Testis (tissue), 3 donors: ENCODE measurements around the gene RNASEL. TPM values are rescaled to one million over a fixed set of nuclear protein-coding genes. Genes with fewer than 3 reads are reported as not detected.

ENCODE experiments used
- DNase-seq: peaks from one replicate; pipeline ENCODE4 v3.0.0-alpha.2; 2019
- H3K27ac ChIP-seq, 2 donors: fragments of 200-600 bp; sonication (generic); one replicate each; pipeline ENCODE4 v1.5.1; 2019
- H3K27me3 ChIP-seq: fragments of 200-600 bp; sonication (generic); one replicate; pipeline ENCODE4 v1.5.1; 2019
- H3K36me3 ChIP-seq: fragments of 200-600 bp; sonication (generic); one replicate; pipeline ENCODE4 v1.5.1; 2017; ENCODE audit warnings: low read depth; ENCODE audit errors: missing control alignments
- H3K4me1 ChIP-seq: fragments of 200-600 bp; sonication (generic); one replicate; pipeline ENCODE4 v1.5.1; 2019
- H3K4me3 ChIP-seq, 2 donors: fragments of 200-600 bp; sonication (generic); one replicate each; pipeline ENCODE4 v1.5.1; 2017 to 2019
- H3K9me3 ChIP-seq: fragments of 200-600 bp; sonication (generic); one replicate; pipeline ENCODE4 v1.5.1; 2017
- POLR2A ChIP-seq: fragments of 450-650 bp; IDR thresholded peaks from one replicate; pipeline ENCODE4 v1.6.1; 2017; ENCODE audit warnings: antibody characterized with exemption, mild to moderate bottlenecking, moderate library complexity
- WGBS, 2 donors: methylation state at CpG; one replicate each; pipeline ENCODE4 v1.1.5; 2018; 5-methylcytosine and 5-hydroxymethylcytosine counted together
- intact Hi-C: fragments of 100-400 bp; cut with DNase I; formaldehyde crosslinking; loops from one replicate; pipeline ENCODE4 v1.15.1; 2023; ENCODE audit warnings: low total_unique reads
- polyA plus RNA-seq: library from polyadenylated mRNA; stranded (reverse); fragments of 350-450 nt; fragmentation: Illumina TruSeq; extraction: RNeasy Lipid Tissue Mini Kit (QIAGEN cat#74804); gene quantifications from one replicate; pipeline ENCODE4 v1.2.3, GENCODE V29; 2014; ENCODE audit warnings: low read depth, low replicate concordance; ENCODE audit not compliant: insufficient read depth
- total RNA-seq, 2 donors: library from RNA; depleted of rRNA; stranded (reverse); fragments of >200 nt; gene quantifications; one replicate each; pipeline ENCODE4 v1.2.3, GENCODE V29; 2016
- TF ChIP-seq, protein P1 (sequence below), 3 experiments: fragments of 450-650 bp in 2 of 3; fragments of 200-600 bp in 1 of 3; sonication (generic) in 1 of 3; IDR thresholded peaks; one replicate each; pipeline ENCODE4 v1.5.1; 2016 to 2019; ENCODE audit warnings: antibody characterized with exemption in 3 of 3, mild to moderate bottlenecking in 2 of 3, moderate library complexity in 1 of 3

The RNASEL gene
- total and polyA plus RNA-seq, 3 donors from 2014 or later: 4.7 to 7.5 (median 5.4) TPM

DNA sequence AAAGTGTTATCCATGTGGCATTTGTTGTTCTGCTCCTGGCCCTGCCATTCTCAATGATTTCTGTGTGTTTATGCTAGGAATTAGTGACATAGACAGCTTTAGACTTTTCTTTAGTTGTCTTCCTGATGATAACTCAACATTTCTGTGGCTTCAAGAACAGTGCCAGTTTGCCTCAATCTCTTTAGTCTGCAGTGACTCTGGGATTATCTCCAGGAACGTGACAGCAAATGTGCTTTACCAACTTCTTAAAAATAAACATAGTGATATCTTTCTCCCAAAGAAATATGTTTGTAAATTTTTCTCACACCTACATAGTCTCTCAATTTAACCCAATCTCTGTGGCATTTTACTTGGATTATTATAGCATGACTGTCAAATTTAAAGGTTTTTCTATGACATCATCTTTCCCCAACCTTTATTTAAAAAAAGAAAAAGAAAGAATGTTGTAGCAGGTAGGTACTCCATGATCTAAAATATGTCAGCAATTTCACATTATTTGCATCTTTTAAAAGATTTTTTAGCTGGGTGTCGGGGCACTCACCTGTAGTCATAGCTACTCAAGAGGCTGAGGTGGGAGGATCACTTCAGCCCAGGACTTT lies 24.6 kb downstream of the RNASEL start:
- Histone ChIP-seq H3K36me3 (no peaks in the 10 kb centered on the region), H3K27me3 (no peaks in the 10 kb centered on the region), H3K4me3 (no peak overlapping the region), H3K27ac (no peak overlapping the region), H3K4me1 (no peaks in the 10 kb centered on the region), H3K9me3 (no peaks in the 10 kb centered on the region)
- intact Hi-C loops: no loop called here
- 83 to 85% methylated on average over 2 of the region's 2 CpGs for WGBS, 2 donors
- no peak for DNase-seq
- TF ChIP-seq, protein P1, sequence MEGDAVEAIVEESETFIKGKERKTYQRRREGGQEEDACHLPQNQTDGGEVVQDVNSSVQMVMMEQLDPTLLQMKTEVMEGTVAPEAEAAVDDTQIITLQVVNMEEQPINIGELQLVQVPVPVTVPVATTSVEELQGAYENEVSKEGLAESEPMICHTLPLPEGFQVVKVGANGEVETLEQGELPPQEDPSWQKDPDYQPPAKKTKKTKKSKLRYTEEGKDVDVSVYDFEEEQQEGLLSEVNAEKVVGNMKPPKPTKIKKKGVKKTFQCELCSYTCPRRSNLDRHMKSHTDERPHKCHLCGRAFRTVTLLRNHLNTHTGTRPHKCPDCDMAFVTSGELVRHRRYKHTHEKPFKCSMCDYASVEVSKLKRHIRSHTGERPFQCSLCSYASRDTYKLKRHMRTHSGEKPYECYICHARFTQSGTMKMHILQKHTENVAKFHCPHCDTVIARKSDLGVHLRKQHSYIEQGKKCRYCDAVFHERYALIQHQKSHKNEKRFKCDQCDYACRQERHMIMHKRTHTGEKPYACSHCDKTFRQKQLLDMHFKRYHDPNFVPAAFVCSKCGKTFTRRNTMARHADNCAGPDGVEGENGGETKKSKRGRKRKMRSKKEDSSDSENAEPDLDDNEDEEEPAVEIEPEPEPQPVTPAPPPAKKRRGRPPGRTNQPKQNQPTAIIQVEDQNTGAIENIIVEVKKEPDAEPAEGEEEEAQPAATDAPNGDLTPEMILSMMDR (IDR thresholded peaks at IDR 0.05): no peak
- TF ChIP-seq POLR2A: no peak

DNA sequence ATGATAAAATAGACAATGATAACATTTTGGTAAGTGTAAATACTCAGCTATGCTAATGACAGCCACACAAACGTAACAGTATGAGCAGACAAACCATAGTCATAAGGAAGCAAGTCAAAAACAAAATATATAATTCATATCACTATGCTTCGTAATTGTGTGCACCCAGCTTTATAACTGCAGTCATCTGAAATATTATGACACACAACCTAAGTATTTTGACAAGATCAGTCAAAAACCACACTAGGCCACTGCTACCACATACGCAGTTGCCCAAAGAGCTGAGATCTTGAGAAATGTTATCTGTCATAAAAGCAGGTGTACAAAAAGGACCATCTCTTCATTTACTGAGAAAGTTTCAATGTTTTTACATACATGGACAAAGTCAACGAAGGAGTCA lies 26.0 kb downstream of the RNASEL start:
- no peak overlapping the region for H3K4me3 ChIP-seq
- WGBS, 2 donors: 87 to 92% methylated on average over 4 of the region's 4 CpGs
- no peaks in the 10 kb centered on the region for H3K4me1 ChIP-seq
- H3K27ac ChIP-seq: no peak overlapping the region
- DNase-seq: no peak
- H3K36me3 ChIP-seq: no peaks in the 10 kb centered on the region
- no peaks in the 10 kb centered on the region for H3K27me3 ChIP-seq
- H3K9me3 ChIP-seq: no peaks in the 10 kb centered on the region
- TF ChIP-seq, protein P1 (IDR thresholded peaks at IDR 0.05): no peak
- intact Hi-C loops: no loop called here

DNA sequence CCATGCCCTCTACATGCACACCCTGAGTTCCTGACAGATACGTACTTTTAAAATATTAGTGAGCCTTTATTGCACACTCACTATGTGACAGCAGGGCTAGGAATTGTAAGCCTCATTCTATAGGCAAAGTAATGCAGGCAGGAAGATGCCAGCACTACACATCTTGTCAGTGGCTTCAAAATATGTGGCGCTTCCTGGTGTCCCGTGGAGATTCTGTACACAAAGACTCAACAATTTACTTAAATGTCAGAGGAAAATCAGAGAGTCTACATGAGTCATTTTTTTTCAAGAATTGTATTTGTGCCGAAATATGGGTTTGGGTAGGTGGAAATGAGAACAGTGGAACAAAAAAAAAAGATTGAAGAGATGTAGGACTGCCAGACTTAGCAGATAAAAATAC lies 27.6 kb downstream of the RNASEL start:
- Histone ChIP-seq H3K27ac (no peak overlapping the region), H3K4me1 (no peaks in the 10 kb centered on the region), H3K9me3 (no peaks in the 10 kb centered on the region), H3K27me3 (no peaks in the 10 kb centered on the region), H3K4me3 (no peak overlapping the region), H3K36me3 (no peaks in the 10 kb centered on the region)
- no peak for TF ChIP-seq POLR2A
- TF ChIP-seq, protein P1 (IDR thresholded peaks at IDR 0.05): no peak
- intact Hi-C loops: no loop called here
- DNase-seq: no peak
- 85 to 87% methylated on average over 4 of the region's 4 CpGs for WGBS, 2 donors

DNA sequence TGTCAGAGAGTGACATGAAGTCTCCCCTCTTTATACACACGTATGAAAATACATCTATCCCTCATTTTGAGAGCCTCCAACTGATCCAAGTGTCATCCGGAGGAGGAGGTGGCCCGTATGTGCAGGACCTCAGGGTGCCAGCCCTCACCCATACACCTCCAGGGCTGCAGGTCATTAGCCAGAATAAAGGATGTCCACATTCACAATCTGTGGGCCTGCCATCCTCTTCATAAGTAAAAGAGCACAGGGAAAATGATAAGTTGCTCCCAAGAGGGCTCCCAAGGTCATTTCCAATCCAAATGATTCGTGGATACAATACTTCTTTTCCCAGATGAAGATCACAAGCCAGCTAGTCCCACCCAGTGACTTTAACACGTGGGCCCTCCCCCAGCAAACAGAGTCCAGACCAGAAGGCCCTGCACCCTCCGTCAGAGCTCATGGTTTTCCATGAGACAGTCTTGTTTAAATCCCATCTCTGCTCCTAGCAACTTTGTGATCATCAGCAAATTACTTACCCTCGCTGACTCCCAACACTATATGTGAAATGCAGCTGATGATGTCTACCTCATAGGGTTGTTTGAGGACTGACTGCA lies 28.6 kb downstream of the RNASEL start:
- no peaks in the 10 kb centered on the region for H3K27me3 ChIP-seq
- no peak for TF ChIP-seq POLR2A
- TF ChIP-seq, protein P1 (IDR thresholded peaks at IDR 0.05): no peak
- intact Hi-C loops: no loop called here
- H3K27ac ChIP-seq: no peak overlapping the region
- no peak overlapping the region for H3K4me3 ChIP-seq
- no peaks in the 10 kb centered on the region for H3K36me3 ChIP-seq
- WGBS, 2 donors: 58 to 66% methylated on average over 7 of the region's 7 CpGs
- no peaks in the 10 kb centered on the region for H3K9me3 ChIP-seq
- no peaks in the 10 kb centered on the region for H3K4me1 ChIP-seq
- no peak for DNase-seq

DNA sequence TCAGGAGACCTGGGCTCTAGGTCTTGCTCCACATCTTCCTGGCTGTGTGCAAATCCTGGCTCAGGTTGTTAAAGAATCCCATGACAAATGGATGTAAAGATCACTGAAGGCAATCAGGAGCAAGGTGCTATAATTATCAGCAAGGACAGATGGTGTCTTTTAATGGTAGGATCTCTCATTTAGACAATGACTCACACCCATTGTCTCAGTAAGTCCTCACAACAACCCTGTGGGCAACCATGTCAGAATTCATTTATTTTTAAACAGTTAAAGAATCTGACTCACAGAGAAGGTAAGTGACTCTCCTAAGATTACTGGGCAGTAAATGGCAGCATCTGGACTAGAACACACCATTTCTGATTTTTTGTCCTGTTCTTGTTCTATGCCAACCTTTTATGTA lies 32.8 kb downstream of the RNASEL start:
- no peaks in the 10 kb centered on the region for H3K9me3 ChIP-seq
- no peak for DNase-seq
- TF ChIP-seq, protein P1 (IDR thresholded peaks at IDR 0.05): no peak
- TF ChIP-seq POLR2A: no peak
- no peak overlapping the region for H3K4me3 ChIP-seq
- intact Hi-C loops: no loop called here
- no peak overlapping the region for H3K27ac ChIP-seq
- no peaks in the 10 kb centered on the region for H3K36me3 ChIP-seq
- no peaks in the 10 kb centered on the region for H3K27me3 ChIP-seq
- H3K4me1 ChIP-seq: no peaks in the 10 kb centered on the region
